Umbilical cord (tissue), 2 donors: Measurements from ENCODE around the gene FAM204A. TPM values are rescaled to one million over a fixed set of nuclear protein-coding genes. Genes with fewer than 3 reads are reported as not detected.

Source experiments
- DNase-seq: peaks from one replicate; pipeline ENCODE4 v3.0.0-alpha.2; 2015; ENCODE audit warnings: low spot score
- total RNA-seq: library from RNA; depleted of rRNA; stranded (reverse); fragments of >200 nt; gene quantifications from one replicate; pipeline ENCODE4 v1.2.3, GENCODE V29; 2014; ENCODE audit warnings: low replicate concordance; ENCODE audit not compliant: insufficient read depth

Gene FAM204A
- total RNA-seq, 1 donor from 2014 or later: 22.9 TPM

DNA sequence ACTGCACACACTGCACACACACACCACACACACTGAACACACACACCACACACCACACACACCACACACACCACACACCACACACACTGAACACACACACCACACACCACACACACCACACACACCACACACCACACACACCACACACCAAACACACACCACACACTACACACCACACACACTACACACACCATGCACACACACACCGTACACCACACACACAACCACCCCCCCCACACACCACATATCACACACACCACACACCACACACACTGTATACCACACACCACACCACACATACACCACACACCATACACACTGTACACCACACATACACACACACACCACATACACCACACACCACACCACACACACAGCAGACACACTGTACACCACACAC lies 59.5 kb downstream of the FAM204A start:
- no peak for DNase-seq

DNA sequence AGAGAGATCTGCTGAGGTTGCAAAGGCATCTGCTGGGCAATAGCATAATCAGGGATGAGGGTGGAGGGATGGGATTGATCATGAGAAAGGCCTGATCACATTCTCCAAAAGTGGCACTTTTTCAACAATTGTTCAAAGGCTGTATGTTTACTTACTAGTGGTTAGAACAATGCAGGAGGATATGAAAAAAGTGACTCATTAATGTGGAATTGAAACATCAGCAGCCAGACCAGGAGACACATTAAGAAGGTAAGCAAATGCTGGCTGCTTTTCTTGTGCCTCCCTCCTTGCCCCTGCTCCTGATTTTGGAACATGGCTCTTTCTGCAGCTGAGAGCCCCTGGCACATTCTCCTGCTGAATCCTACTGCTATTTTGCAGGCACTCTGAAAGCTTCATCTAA lies 63.5 kb downstream of the FAM204A start:
- DNase-seq: no peak

DNA sequence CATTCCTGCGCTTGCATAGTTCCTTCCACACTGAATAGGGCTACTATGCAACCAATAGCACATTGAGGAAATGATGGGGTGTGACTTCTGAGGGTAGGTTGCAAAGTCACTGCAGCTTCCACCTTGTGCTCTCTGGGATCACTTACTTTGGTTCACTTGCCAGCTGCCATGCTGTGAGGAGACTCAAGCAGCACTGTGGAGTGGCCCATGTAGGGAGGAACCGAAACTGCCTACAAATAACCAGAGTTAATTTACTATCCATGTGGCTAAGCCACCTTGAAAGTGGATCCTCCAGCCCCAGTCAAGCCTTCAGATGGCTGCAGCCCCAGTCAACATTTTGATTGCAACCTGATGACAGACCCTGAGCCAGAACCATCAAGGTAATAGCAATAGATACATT lies 64.3 kb downstream of the FAM204A start:
- DNase-seq: no peak

GRCh38 chr10:118276727-118277126 lies 65.4 kb downstream of the FAM204A start:
- no peak for DNase-seq

GRCh38 chr10:118276204-118276603 lies 65.9 kb downstream of the FAM204A start:
- DNase-seq: peak; percentile 40

DNA sequence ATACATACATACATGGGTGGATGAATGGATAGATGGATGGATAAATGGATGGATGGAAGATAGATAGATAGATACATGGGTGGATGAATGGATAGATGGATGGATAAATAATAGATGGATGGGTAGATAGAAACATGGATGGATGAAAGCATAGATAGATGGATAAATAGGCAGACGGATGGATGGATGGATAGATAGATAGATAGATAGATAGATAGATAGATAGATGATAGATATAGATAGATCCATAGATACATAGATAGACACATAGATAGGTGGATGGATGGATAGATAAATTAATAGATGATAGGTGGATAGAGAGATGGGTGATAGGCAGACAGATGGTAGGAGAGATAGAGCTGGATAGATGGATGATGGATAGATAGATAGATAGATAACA lies 68.5 kb downstream of the FAM204A start:
- no peak for DNase-seq

DNA sequence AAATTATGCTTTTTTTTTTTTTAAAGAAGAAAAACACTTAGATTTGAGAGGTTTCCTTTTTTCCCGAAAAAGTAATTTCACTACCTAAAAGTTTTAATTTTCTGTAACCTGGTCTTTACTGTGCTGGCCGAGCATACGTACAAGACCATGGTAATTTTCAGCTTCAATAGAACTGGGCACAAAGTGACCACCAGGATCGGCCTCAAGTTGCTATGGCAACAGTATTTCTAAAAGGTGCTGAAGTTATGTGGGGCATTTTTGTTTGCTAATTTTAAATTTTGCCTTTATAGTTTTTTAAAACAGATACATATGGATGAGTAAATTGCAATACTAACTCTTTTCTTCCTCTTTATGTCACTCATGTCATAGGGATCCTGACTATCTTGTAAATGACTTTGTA lies 69.4 kb downstream of the FAM204A start:
- DNase-seq: no peak

DNA sequence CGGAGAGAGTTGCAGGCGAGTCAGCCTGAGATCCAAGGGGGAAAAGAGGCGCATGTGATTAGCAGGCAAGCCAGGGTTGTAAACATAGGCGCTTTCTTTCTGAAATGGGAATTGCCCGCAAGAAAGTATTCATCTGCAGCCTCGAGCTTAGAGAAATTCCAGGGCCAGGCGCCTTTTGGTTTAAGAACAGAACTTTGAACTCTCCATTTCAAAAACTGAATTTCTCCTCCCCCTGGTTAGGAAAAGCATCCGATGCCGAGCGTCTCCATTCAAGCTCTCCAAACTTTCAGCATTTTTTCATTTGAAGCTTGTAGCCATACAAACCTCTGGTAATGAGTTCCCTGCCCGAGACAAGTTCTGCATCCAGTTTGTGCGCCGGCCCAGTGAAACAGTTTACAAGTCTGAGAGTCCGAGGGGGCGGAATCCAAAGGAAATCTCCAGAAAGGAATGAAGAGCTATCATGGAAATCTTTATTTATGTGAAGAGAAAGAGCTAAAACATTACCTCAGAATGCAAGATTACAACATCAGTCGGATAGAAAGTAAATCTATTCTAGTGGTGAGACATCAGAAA lies 69.9 kb downstream of the FAM204A start:
- peak; percentile 83 for DNase-seq

DNA sequence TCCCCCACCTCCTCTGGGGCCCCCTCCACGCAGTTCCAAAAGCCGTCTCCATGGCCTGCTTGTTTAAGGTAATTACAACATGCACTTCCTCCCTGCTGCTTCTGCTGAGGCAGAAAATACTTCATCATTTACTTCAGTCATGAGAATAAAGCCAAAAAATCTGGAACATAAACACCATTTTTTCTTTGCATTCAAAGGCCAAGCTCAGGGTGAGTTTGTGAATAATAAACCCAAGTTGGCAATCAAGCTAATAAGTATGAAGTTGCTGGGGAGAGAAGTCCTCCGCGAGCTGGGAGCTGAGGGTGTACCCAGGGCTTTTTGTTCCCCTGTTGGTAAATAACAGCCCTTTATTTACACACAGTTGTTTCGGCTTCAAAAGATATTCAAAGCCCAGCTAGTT lies 70.5 kb downstream of the FAM204A start:
- peak; percentile 31 for DNase-seq

DNA sequence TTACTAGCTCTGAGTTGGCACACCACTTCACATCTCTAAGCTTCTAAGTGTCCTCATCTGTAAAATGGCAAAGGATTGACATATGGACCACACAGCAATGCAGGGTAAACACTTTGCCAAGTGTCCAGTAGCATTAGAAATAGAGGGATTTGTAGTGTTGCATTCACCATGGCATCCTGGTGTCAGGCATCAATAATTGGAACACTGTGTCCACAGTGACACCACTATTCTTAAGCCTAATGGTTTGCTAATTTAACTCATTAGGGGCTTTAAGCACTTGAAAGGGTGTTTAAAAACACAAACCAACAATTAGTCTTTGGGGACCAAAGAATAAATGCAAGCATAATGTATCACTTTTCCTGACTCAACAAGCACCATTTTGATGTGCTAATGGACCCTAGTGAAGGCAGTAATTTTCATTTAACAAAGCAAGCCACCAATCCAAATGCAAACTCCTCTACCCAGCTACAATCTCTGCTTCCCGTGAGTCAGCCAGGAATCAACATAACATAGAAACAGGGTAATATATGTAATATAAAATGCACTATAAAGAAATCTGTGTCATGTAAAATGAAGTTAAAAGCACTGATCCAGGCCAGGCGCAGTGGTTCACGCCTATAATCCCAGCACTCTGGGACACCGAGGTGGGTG lies 75.9 kb downstream of the FAM204A start:
- no peak for DNase-seq

- no peak for DNase-seq
These were observed 77.2 kb downstream of the FAM204A start for GRCh38 chr10:118264838-118265470.

DNA sequence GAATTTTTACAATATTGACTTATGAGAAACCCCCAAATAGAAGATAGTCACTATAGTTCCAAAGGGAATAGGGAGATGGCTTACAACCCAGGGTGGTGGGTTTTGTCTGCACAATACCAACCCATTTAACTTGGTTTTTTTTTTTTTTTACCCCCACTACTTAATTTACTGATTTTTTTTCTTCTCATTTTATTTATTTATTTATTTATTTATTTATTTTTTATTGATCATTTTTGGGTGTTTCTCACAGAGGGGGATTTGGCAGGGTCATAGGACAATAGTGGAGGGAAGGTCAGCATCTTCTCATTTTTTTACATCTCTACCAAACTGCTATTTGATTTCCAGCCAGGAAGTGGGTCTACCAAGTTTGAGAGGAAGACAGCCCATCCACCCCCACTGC lies 77.9 kb downstream of the FAM204A start:
- DNase-seq: no peak

GRCh38 chr10:118262538-118262937 lies 79.6 kb downstream of the FAM204A start:
- DNase-seq: no peak

- no peak for DNase-seq
These were observed 82.7 kb downstream of the FAM204A start for GRCh38 chr10:118259288-118259906.

- DNase-seq: no peak
These were observed 83.8 kb downstream of the FAM204A start for GRCh38 chr10:118258285-118258684.

GRCh38 chr10:118256825-118257570 lies 85.1 kb downstream of the FAM204A start:
- DNase-seq: peak; percentile 77

DNA sequence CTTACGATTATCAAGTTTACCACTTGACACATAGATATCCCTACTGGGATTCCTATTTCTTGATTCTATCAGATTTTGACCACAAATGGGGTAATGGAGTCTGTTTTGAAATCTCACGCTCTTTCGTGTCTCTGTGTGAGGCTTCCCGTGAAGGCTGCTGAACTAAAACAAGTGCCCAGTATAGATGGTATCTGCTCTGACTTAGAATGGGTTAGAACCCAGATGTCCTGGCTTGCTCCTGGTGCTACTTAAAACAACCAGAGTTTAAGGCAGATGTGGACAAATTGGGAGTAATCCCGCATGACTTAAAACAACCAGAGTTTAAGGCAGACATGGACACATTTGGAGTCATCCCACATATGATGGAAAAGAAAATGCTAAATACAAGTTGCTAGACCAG lies 85.9 kb downstream of the FAM204A start:
- DNase-seq: no peak

DNA sequence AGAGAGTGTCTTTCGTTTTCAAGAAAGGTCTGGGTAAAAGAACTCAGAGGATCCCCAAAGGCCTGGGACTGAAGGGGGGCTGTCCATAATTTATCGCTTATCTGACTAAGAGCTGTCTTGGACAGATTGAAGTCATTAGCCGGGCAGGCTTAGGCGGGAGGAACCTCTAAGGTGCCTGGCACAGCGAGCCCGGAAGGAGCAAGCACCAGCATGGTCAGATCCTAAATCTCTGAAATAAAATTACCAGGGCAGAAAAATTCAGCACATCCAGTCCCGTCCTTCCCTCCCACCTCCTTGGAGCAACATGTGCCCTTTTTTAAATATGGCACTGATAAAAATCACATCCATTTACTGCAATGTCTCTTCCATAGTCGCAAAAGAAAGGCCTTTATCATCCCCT lies 86.8 kb downstream of the FAM204A start:
- DNase-seq: no peak

DNA sequence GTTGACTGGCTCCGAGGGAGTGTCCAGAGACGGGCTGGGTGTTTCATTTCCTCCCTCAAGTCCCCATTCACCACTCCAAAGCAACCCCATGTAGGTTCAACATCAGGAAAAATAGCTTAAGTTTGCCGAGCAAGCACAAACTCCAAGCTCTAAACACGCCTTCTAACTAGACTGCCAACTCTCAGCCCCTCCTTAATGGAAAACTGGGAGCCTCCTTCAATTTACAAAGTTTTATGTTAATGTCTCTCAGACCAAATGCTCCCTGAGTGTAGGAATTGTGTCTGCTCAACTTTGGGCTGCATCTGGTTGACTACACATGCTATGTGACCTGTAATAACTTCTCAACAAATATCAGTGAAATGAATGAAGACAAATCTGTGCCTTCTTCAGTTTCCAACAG lies 87.5 kb downstream of the FAM204A start:
- DNase-seq: no peak

- DNase-seq: no peak
These were observed 88.7 kb downstream of the FAM204A start for GRCh38 chr10:118253397-118253796.

DNA sequence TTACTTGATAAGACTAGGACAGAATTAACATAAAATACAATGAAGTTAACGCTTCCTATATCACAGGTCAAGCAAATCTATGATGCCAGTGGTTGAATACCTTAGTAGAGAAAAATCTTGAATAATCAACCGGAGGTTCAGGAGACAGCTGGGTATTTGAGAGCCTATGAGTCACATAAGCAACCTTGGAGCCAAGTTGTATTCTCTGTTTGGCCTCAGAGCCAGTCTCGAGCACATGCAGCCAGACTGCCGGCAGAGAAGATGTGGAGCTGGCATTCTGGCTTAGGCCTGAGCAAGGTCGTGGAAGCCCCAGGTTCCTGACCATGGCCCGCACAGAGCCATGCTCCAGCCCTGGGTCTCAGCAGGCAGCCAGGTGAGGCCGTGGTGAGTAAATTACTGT lies 90.3 kb downstream of the FAM204A start:
- peak; percentile 43 for DNase-seq

DNA sequence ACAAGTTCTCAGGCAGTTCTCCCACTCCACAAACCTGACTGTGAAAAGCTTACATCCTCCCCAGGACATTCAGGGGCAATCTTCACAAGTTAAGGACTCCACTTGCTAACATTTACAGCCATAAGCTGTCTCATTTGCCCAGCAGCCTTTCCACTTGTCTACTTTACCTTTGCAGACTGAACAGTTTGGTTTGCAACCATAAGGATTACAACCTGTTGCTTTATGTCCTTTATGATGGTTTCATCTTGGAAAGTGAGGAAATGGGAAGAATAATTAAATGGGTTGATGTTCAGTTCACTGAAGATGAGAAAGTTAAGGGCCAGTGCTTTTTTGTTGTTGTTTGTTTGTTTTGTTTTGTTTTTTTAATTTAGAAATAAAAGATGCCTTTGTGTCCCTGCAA lies 92.4 kb downstream of the FAM204A start:
- no peak for DNase-seq
